ENCODE results near the gene PNMA1. TPM values are rescaled to one million over a fixed set of nuclear protein-coding genes. Genes with fewer than 3 reads are reported as not detected.

The PNMA1 gene
- total RNA-seq, 1 donor from 2014 or later: 25.9 TPM

- H2AFZ ChIP-seq (replicated peaks): no peak overlapping the region
These were observed 17.5 kb downstream of the PNMA1 start for GRCh38 chr14:73696466-73697400.

GRCh38 chr14:73695997-73696396, 18.2 kb downstream of the PNMA1 start:
- H4K20me1 ChIP-seq (ENCODE audit: low read depth): no peaks in the 10 kb centered on the region
- H3K27ac ChIP-seq: no peak overlapping the region
- H2AFZ ChIP-seq (replicated peaks): no peak overlapping the region
- no peaks in the 10 kb centered on the region for H3K27me3 ChIP-seq
- H3F3A ChIP-seq (ENCODE audit: low read depth): no peaks in the 10 kb centered on the region
- no peak overlapping the region for H3K4me3 ChIP-seq
- no peaks in the 10 kb centered on the region for H3K36me3 ChIP-seq
- Mint-ChIP-seq H3K4me1 (no peaks in the 10 kb centered on the region), H3K27me3 (ENCODE audit: insufficient read depth, low read depth) (no peaks in the 10 kb centered on the region), H3K36me3 (peaks cover 17% of the 10 kb centered on the region), H3K4me3 (no peak overlapping the region), H3K27ac (no peak overlapping the region), H3K9me3 (no peaks in the 10 kb centered on the region)
- H3K4me1 ChIP-seq: no peaks in the 10 kb centered on the region
- no peaks in the 10 kb centered on the region for H3K9me3 ChIP-seq (ENCODE audit: low read depth)
- no peak overlapping the region for H3K4me2 ChIP-seq
- no peak for DNase-seq (ENCODE audit: low spot score)
- H3K79me2 ChIP-seq (ENCODE audit: low read depth): no peaks in the 10 kb centered on the region
- no peak for TF ChIP-seq EZH2phosphoT487 (IDR thresholded peaks at IDR 0.05)
- TF ChIP-seq EZH2 (IDR thresholded peaks at IDR 0.05): no peak
- no peak for TF ChIP-seq CTCF (IDR thresholded peaks at IDR 0.05)
- H3K9ac ChIP-seq: no peak overlapping the region

More at GRCh38 chr14:73696466-73697400, 17.5 kb downstream of the PNMA1 start:
- Mint-ChIP-seq H3K27me3 (ENCODE audit: insufficient read depth, low read depth) (no peaks in the 10 kb centered on the region), H3K4me1 (no peaks in the 10 kb centered on the region), H3K27ac (no peak overlapping the region), H3K36me3 (peaks cover 17% of the 10 kb centered on the region), H3K9me3 (no peaks in the 10 kb centered on the region), H3K4me3 (no peak overlapping the region)
- DNase-seq (ENCODE audit: low spot score): no peak
- no peak overlapping the region for H3K27ac ChIP-seq
- no peaks in the 10 kb centered on the region for H3K36me3 ChIP-seq
- no peaks in the 10 kb centered on the region for H3F3A ChIP-seq (ENCODE audit: low read depth)
- H3K4me3 ChIP-seq: no peak overlapping the region
- no peak overlapping the region for H3K4me2 ChIP-seq
- no peaks in the 10 kb centered on the region for H3K4me1 ChIP-seq
- no peaks in the 10 kb centered on the region for H3K9me3 ChIP-seq (ENCODE audit: low read depth)
- H3K27me3 ChIP-seq: no peaks in the 10 kb centered on the region
- no peaks in the 10 kb centered on the region for H4K20me1 ChIP-seq (ENCODE audit: low read depth)
- H3K9ac ChIP-seq: no peak overlapping the region
- TF ChIP-seq EZH2phosphoT487 (IDR thresholded peaks at IDR 0.05): no peak
- no peak for TF ChIP-seq EZH2 (IDR thresholded peaks at IDR 0.05)
- no peak for TF ChIP-seq CTCF (IDR thresholded peaks at IDR 0.05)
- H3K79me2 ChIP-seq (ENCODE audit: low read depth): no peaks in the 10 kb centered on the region

GRCh38 chr14:73695082-73695481, 19.1 kb downstream of the PNMA1 start:
- H3K27ac Mint-ChIP-seq: no peak overlapping the region

More at GRCh38 chr14:73695082-73695481, 19.1 kb downstream of the PNMA1 start:
- H3F3A ChIP-seq (ENCODE audit: low read depth): no peaks in the 10 kb centered on the region
- H3K9me3 ChIP-seq (ENCODE audit: low read depth): no peaks in the 10 kb centered on the region
- H3K79me2 ChIP-seq (ENCODE audit: low read depth): no peaks in the 10 kb centered on the region
- H3K36me3 ChIP-seq: no peaks in the 10 kb centered on the region
- no peaks in the 10 kb centered on the region for H3K4me1 Mint-ChIP-seq
- H4K20me1 ChIP-seq (ENCODE audit: low read depth): no peaks in the 10 kb centered on the region
- no peak overlapping the region for H3K9ac ChIP-seq
- H3K27me3 ChIP-seq: no peaks in the 10 kb centered on the region
- TF ChIP-seq CTCF (IDR thresholded peaks at IDR 0.05) (no peak), EZH2phosphoT487 (IDR thresholded peaks at IDR 0.05) (no peak), EZH2 (IDR thresholded peaks at IDR 0.05) (no peak)
- H3K27ac ChIP-seq: no peak overlapping the region
- no peaks in the 10 kb centered on the region for H3K27me3 Mint-ChIP-seq (ENCODE audit: insufficient read depth, low read depth)
- no peak overlapping the region for H3K4me3 ChIP-seq
- H3K4me1 ChIP-seq: no peaks in the 10 kb centered on the region
- no peak overlapping the region for H3K4me3 Mint-ChIP-seq
- H3K9me3 Mint-ChIP-seq: no peaks in the 10 kb centered on the region
- H3K4me2 ChIP-seq: no peak overlapping the region
- no peak overlapping the region for H2AFZ ChIP-seq (replicated peaks)
- H3K36me3 Mint-ChIP-seq: peaks cover 21% of the 10 kb centered on the region
- DNase-seq (ENCODE audit: low spot score): no peak

All from neural progenitor cell (in vitro differentiated cells).